ENCODE results near the gene DPP4.

Gene DPP4

DNA sequence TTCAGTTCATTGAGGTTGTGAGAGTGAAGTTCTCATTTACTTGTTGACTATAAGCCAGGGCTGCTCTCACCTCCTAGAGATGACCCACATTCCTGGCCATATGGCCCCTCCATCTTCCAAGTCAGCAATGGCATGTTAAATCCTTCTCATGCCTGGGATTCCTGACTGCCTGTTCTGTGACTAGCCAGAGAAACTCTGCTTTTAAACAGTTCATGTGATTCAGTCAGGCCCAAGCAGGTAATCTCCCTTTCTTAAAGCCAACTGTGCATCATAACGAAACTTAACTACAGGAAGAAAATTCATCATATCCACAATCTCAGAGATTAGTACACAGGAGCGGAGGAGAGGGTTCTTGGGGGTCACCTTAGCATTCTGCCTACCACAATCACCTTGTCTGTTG is 11.5 kb downstream of the DPP4 start:
- CTCF ChIA-PET: interaction anchor here (0.6 kb wide), 1 partner anchor 1512 kb away, joined by 4 read pairs; no protein-coding TSS in a partner anchor

DNA sequence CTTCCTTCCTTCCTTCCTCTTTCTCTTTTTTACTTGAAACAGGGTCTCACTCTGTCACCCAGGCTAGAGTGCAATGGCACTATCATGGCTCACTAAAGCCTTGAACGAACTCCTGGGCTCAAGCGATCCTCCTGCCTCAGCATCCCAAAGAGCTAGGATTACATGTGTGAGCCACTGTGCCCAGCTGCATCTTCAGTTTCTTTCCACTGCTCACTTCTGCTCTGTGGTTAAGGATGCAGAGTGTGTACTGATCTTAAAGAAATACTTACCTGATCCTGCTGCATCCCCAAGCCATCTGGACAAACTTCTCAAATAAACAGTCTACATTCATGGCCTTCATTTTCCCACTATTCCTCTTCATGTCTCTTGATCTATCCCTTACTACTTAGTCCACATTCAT is 13.0 kb downstream of the DPP4 start:
- Histone ChIP-seq H3K9me3 (ENCODE audit: control insufficient read depth, insufficient read depth, low read depth, low read length) (no peaks in the 10 kb centered on the region), H3K36me3 (ENCODE audit: control insufficient read depth in 2 of 2, insufficient read depth in 1 of 2, low read length in 2 of 2) (no peaks in the 10 kb centered on the region), H3K4me3 (ENCODE audit: low read depth, low read length) (no peak overlapping the region), H3K27ac (ENCODE audit: extremely low read depth, low read depth, low read length) (no peak overlapping the region), H3K4me1 (ENCODE audit: control insufficient read depth, insufficient read depth, low read length) (no peaks in the 10 kb centered on the region)
- no peak for TF ChIP-seq BCL11B (tag by site-specific recombination; IDR thresholded peaks at IDR 0.05; ENCODE audit: low read depth)
- no peak for TF ChIP-seq ZNF701 (tag by site-specific recombination; IDR thresholded peaks at IDR 0.05)
- no peak for TF ChIP-seq ZBTB11 (tag by site-specific recombination; conservative IDR thresholded peaks at IDR 0.05; ENCODE audit: low read depth)
- TF ChIP-seq ZFP37 (tag by site-specific recombination; IDR thresholded peaks at IDR 0.05): no peak
- TF ChIP-seq ZNF37A (tag by site-specific recombination; IDR thresholded peaks at IDR 0.05): no peak
- TF ChIP-seq ZNF514 (tag by site-specific recombination; IDR thresholded peaks at IDR 0.05): no peak
- no peak for TF ChIP-seq ZNF654 (tag by site-specific recombination; IDR thresholded peaks at IDR 0.05; ENCODE audit: low read depth)
- TF ChIP-seq, protein P1, sequence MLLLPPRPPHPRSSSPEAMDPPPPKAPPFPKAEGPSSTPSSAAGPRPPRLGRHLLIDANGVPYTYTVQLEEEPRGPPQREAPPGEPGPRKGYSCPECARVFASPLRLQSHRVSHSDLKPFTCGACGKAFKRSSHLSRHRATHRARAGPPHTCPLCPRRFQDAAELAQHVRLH (tag by site-specific recombination; IDR thresholded peaks at IDR 0.05): no peak
- no peak for TF ChIP-seq ZFP69B (tag by site-specific recombination; IDR thresholded peaks at IDR 0.05)
- no peak for TF ChIP-seq YY1 (tag by site-specific recombination; IDR thresholded peaks at IDR 0.05)
- TF ChIP-seq ZNF350 (tag by site-specific recombination; IDR thresholded peaks at IDR 0.05): no peak
- no peak for TF ChIP-seq TCF7L2 (IDR thresholded peaks at IDR 0.05; ENCODE audit: borderline replicate concordance, low read depth, low read length)
- no peak for TF ChIP-seq SP3 (tag by site-specific recombination; IDR thresholded peaks at IDR 0.05)
- no peak for TF ChIP-seq ZNF433 (tag by site-specific recombination; IDR thresholded peaks at IDR 0.05; ENCODE audit: low read depth)
- POLR2A ChIA-PET: no interaction called here
- CTCF ChIA-PET: no interaction called here

More for the DNA sequence above, 11.5 kb downstream of the DPP4 start:
- Histone ChIP-seq H3K9me3 (ENCODE audit: control insufficient read depth, insufficient read depth, low read depth, low read length) (no peaks in the 10 kb centered on the region), H3K4me1 (ENCODE audit: control insufficient read depth, insufficient read depth, low read length) (no peaks in the 10 kb centered on the region), H3K27ac (ENCODE audit: extremely low read depth, low read depth, low read length) (no peak overlapping the region), H3K36me3 (ENCODE audit: control insufficient read depth in 2 of 2, insufficient read depth in 1 of 2, low read length in 2 of 2) (no peaks in the 10 kb centered on the region), H3K4me3 (ENCODE audit: low read depth, low read length) (no peak overlapping the region)
- POLR2A ChIA-PET: no interaction called here
- no peak for TF ChIP-seq ZNF394 (tag by site-specific recombination; IDR thresholded peaks at IDR 0.05; ENCODE audit: borderline replicate concordance)
- no peak for TF ChIP-seq ZNF211 (tag by site-specific recombination; IDR thresholded peaks at IDR 0.05; ENCODE audit: low read depth)
- TF ChIP-seq ZNF114 (tag by site-specific recombination; IDR thresholded peaks at IDR 0.05): no peak
- TF ChIP-seq ZNF747 (tag by site-specific recombination; IDR thresholded peaks at IDR 0.05): no peak
- no peak for TF ChIP-seq PRDM4 (tag by site-specific recombination; IDR thresholded peaks at IDR 0.05)
- no peak for TF ChIP-seq ZNF626 (tag by site-specific recombination; IDR thresholded peaks at IDR 0.05)
- TF ChIP-seq, protein P2, sequence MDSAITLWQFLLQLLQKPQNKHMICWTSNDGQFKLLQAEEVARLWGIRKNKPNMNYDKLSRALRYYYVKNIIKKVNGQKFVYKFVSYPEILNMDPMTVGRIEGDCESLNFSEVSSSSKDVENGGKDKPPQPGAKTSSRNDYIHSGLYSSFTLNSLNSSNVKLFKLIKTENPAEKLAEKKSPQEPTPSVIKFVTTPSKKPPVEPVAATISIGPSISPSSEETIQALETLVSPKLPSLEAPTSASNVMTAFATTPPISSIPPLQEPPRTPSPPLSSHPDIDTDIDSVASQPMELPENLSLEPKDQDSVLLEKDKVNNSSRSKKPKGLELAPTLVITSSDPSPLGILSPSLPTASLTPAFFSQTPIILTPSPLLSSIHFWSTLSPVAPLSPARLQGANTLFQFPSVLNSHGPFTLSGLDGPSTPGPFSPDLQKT (IDR thresholded peaks at IDR 0.05; ENCODE audit: borderline replicate concordance, low read depth, low read length): no peak
- TF ChIP-seq PATZ1 (tag by site-specific recombination; IDR thresholded peaks at IDR 0.05): no peak
- no peak for TF ChIP-seq MYNN (tag by site-specific recombination; IDR thresholded peaks at IDR 0.05; ENCODE audit: borderline replicate concordance)
- TF ChIP-seq SCRT2 (tag by site-specific recombination; IDR thresholded peaks at IDR 0.05): no peak

Data from HEK293 (cell line).